Ishikawa (cell line): ENCODE measurements around the gene GRM7.

Source experiments
- CREB1 ChIP-seq: IDR thresholded peaks from 2 replicates; pipeline ENCODE4 v1.6.1; 2012; ENCODE audit warnings: low read depth
- EP300 ChIP-seq: IDR thresholded peaks from 2 replicates; pipeline ENCODE4 v1.6.1; 2012; ENCODE audit warnings: borderline replicate concordance
- FOXM1 ChIP-seq: IDR thresholded peaks from 2 replicates; pipeline ENCODE4 v1.6.1; 2012; ENCODE audit warnings: low read depth, borderline replicate concordance
- RAD21 ChIP-seq: IDR thresholded peaks from 2 replicates; pipeline ENCODE4 v1.6.1; 2012; ENCODE audit warnings: low read depth
- TAF1 ChIP-seq: IDR thresholded peaks from 2 replicates; pipeline ENCODE4 v1.6.1; 2012; ENCODE audit warnings: low read depth, mild to moderate bottlenecking
- YY1 ChIP-seq: IDR thresholded peaks from 2 replicates; pipeline ENCODE4 v1.6.1; 2012; ENCODE audit warnings: low read depth

- no peak for TF ChIP-seq RAD21
- no peak for TF ChIP-seq CREB1
- no peak for TF ChIP-seq EP300
- no peak for TF ChIP-seq TAF1
- TF ChIP-seq FOXM1: no peak
- TF ChIP-seq YY1: no peak
Measured at GRCh38 chr3:7270731-7271130, 409.8 kb downstream of the GRM7 start.
